Thoracic aorta (tissue), 2 donors: Measurements from ENCODE around the gene CCDC6. TPM values are rescaled to one million over a fixed set of nuclear protein-coding genes. Genes with fewer than 3 reads are reported as not detected.

Experiments
- ATAC-seq: fragments of 150-250 bp; one replicate; pipeline ENCODE4 v1.8.0; 2017; ENCODE audit warnings: low read depth; ENCODE audit not compliant: insufficient number of reproducible peaks, low FRiP score
- DNase-seq: peaks from one replicate; pipeline ENCODE4 v3.0.0-alpha.2; 2020; ENCODE audit warnings: low spot score
- H3K27ac ChIP-seq, 2 donors: fragments of 200-600 bp; sonication (generic); 1 replicate in 1 of 2; 2 replicates in 1 of 2; pipeline ENCODE4 v1.5.1; 2016; ENCODE audit warnings: mild to moderate bottlenecking in 2 of 2, moderate library complexity in 2 of 2
- H3K27me3 ChIP-seq: fragments of 200-600 bp; sonication (generic); replicated peaks from 2 replicates; pipeline ENCODE4 v1.6.0; 2016; ENCODE audit warnings: mild to moderate bottlenecking; ENCODE audit not compliant: insufficient read depth
- H3K36me3 ChIP-seq: fragments of 200-600 bp; sonication (generic); one replicate; pipeline ENCODE4 v1.5.1; 2016
- H3K4me1 ChIP-seq, 2 donors: fragments of 200-600 bp; sonication (generic); 1 replicate in 1 of 2; 2 replicates in 1 of 2; pipeline versions ENCODE4 v1.5.1 to v1.6.0; 2016; ENCODE audit warnings: low read depth in 2 of 2, mild to moderate bottlenecking in 1 of 2; ENCODE audit not compliant: control insufficient read depth in 1 of 2
- H3K4me3 ChIP-seq: fragments of 200-600 bp; sonication (generic); 2 replicates; pipeline ENCODE4 v1.5.1; 2016; ENCODE audit warnings: mild to moderate bottlenecking
- H3K9me3 ChIP-seq: fragments of 200-600 bp; sonication (generic); 2 replicates; pipeline ENCODE4 v1.5.1; 2016
- CTCF ChIP-seq: fragments of 200-600 bp; sonication (generic); IDR thresholded peaks from one replicate; pipeline ENCODE4 v1.5.1; 2019; ENCODE audit warnings: antibody characterized with exemption
- total RNA-seq, 2 donors: library from RNA; depleted of rRNA; stranded (reverse); fragments of >200 nt; gene quantifications; one replicate each; pipeline versions ENCODE4 v1.1.0 to v1.2.3, GENCODE V29; 2016

Gene CCDC6
- total RNA-seq, 2 donors from 2014 or later = 69.3 to 70.9 TPM

- no peaks in the 10 kb centered on the region for H3K9me3 ChIP-seq
- no peak for TF ChIP-seq CTCF
- ATAC-seq (no peak), DNase-seq (no peak)
- peak overlapping the region; percentile 46 to 58 for H3K27ac ChIP-seq
- H3K4me3 ChIP-seq = no peak overlapping the region
- H3K36me3 ChIP-seq = no peaks in the 10 kb centered on the region
- no peaks in the 10 kb centered on the region for H3K27me3 ChIP-seq
- peaks cover 23 to 54% of the 10 kb centered on the region in 2 donors for H3K4me1 ChIP-seq
Measured at GRCh38 chr10:59864141-59864962, 42.0 kb downstream of the CCDC6 start.

- peaks cover 50 to 65% of the 10 kb centered on the region in 2 donors for H3K4me1 ChIP-seq
- no peaks in the 10 kb centered on the region for H3K36me3 ChIP-seq
- ATAC-seq (no peak), DNase-seq (no peak)
- H3K4me3 ChIP-seq = no peak overlapping the region
- no peak overlapping the region for H3K27ac ChIP-seq
- H3K9me3 ChIP-seq = no peaks in the 10 kb centered on the region
- no peak for TF ChIP-seq CTCF
- no peaks in the 10 kb centered on the region for H3K27me3 ChIP-seq
Measured at GRCh38 chr10:59859570-59859969, 46.8 kb downstream of the CCDC6 start.

- Histone ChIP-seq H3K27me3 (no peaks in the 10 kb centered on the region), H3K4me1 (peaks cover 50 to 68% of the 10 kb centered on the region in 2 donors), H3K27ac (no peak overlapping the region), H3K4me3 (no peak overlapping the region), H3K36me3 (no peaks in the 10 kb centered on the region), H3K9me3 (no peaks in the 10 kb centered on the region)
- no peak for TF ChIP-seq CTCF
- DNase-seq = no peak
- no peak for ATAC-seq
Measured at GRCh38 chr10:59857921-59858320, 48.4 kb downstream of the CCDC6 start.

- H3K27me3 ChIP-seq = no peaks in the 10 kb centered on the region
- no peak for DNase-seq
- H3K36me3 ChIP-seq = no peaks in the 10 kb centered on the region
- peaks cover 57 to 77% of the 10 kb centered on the region in 2 donors for H3K4me1 ChIP-seq
- ATAC-seq = no peak
- TF ChIP-seq CTCF = no peak
- H3K9me3 ChIP-seq = no peaks in the 10 kb centered on the region
- peak overlapping the region in 1 of 2 donors; percentile 24 for H3K27ac ChIP-seq
- H3K4me3 ChIP-seq = peak overlapping the region; percentile 8
Measured at GRCh38 chr10:59857049-59857448, 49.3 kb downstream of the CCDC6 start.

- Histone ChIP-seq H3K36me3 (no peaks in the 10 kb centered on the region), H3K4me3 (no peak overlapping the region), H3K27ac (peak overlapping the region in 1 of 2 donors; percentile 24), H3K27me3 (no peaks in the 10 kb centered on the region), H3K9me3 (no peaks in the 10 kb centered on the region), H3K4me1 (peaks cover 59 to 79% of the 10 kb centered on the region in 2 donors)
- ATAC-seq (no peak), DNase-seq (no peak)
- TF ChIP-seq CTCF = no peak
Measured at GRCh38 chr10:59856104-59856503, 50.3 kb downstream of the CCDC6 start.
